GM13977 (cell line): ENCODE data around the gene SPINK9.

Source experiments
- DNase-seq: peaks from one replicate; pipeline ENCODE4 v3.0.0; 2012; ENCODE audit warnings: low spot score
- CTCF ChIP-seq: IDR thresholded peaks from 2 replicates; pipeline ENCODE4 v1.5.1; 2012; ENCODE audit warnings: mild to moderate bottlenecking, control low read depth; ENCODE audit not compliant: insufficient read depth; ENCODE audit errors: extremely low read depth, missing control alignments
- in situ Hi-C: fragments of 300-500 bp; cut with MboI; formaldehyde crosslinking; loops from one replicate; pipeline ENCODE4 v1.12.0; 2022; ENCODE audit warnings: low sequenced_read_pairs, low pct_unique_long_range_greater_than_20kb, mixed read lengths, inconsistent platforms; ENCODE audit not compliant: unreplicated experiment

The SPINK9 gene

GRCh38 chr5:148336704-148337435, 1.5 kb downstream of the SPINK9 start:
- no peak for DNase-seq
- TF ChIP-seq CTCF: no peak
- in situ Hi-C loops: no loop called here

DNA sequence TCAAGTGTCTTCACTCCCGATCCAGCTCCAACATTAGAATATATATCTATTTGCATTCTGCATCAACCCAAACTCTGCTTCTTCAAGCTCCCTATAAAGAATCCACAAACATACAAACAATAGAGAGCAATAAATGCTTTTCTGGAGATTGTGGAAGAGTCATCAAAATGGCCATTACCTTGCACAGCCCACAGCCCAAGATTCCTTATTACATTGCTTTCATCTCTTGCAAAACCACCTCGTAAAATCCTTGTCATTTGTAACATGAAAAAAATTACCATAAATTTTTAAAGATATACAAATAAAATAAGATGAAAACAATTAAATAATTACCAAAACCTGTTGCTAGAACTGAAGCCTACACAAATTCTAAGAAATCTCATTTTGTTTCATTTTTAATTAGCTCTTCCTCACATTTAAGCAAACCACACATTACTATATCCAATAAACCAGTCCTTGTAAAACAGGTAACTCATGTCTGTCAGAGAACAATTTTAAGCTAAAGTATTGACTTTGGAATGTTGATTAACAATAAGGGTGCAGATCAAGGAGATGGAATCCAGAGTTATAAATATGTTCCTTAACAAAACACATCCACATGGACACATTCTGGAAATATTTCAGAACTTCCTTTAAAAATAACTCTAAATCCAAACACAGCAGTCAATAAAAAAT, 7.1 kb downstream of the SPINK9 start:
- TF ChIP-seq CTCF: no peak
- in situ Hi-C loops: no loop called here
- DNase-seq: no peak

- in situ Hi-C loops: no loop called here
- no peak for DNase-seq
- no peak for TF ChIP-seq CTCF
These were observed 7.7 kb downstream of the SPINK9 start for GRCh38 chr5:148343046-148343407.

DNA sequence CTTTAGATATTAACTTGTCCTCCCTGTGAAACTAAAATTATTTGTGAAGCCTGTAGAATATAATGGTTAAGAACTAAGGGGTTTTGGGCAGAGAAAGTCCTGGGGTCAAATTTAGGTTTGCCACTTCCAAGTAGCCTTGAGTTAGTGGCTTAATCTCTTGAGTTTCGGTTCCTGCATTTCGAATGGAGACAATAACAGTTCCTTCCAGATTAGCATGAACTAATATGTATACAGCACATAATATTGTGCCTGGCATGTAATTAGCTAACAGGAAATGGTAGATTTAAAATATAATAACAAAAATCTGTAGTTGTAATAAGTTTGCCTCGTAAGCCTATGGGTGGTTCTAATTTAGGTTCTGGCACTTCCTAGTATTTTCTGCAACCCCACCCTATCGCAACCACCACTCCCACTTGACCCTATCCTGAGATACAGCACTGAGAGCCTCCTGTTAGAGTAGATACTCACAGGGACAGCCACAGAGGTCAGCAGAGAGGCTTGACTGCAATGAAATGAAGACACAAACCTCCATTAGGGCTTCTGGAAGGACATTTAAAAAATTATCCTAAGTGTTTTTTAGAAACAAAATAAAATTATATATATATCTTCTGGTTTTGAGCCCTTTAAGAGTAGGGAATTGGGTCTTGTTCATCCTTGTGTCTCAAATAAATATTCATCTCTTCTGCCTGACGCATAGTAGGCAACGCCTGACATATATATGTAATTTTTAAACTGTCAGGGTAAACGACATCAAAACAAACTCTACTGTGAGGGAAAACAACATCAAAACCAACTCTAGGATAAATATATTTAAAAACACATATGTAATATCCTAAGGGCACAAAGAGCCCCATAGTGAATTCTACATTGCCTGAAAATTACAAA, 8.5 kb downstream of the SPINK9 start:
- no peak for TF ChIP-seq CTCF
- DNase-seq: no peak
- in situ Hi-C loops: no loop called here

GRCh38 chr5:148347706-148348105, 12.3 kb downstream of the SPINK9 start:
- no peak for DNase-seq
- no peak for TF ChIP-seq CTCF
- in situ Hi-C loops: no loop called here

- DNase-seq: no peak
- no peak for TF ChIP-seq CTCF
- in situ Hi-C loops: no loop called here
These were observed 17.3 kb downstream of the SPINK9 start for GRCh38 chr5:148352696-148353095.
